Activated CD8-positive, alpha-beta memory T cell treated with anti-CD3 and anti-CD28 coated beads, Interleukin-2, amount 10 ng/mL, durations not matched to agents 7 days and 5 days (primary cell): ENCODE results near the gene TRAPPC1. TPM values are rescaled to one million over a fixed set of nuclear protein-coding genes. Genes with fewer than 3 reads are reported as not detected.

Source experiments
- ATAC-seq: fragments of 150-1000 bp; cut with Tn5 transposase; one replicate; pipeline ENCODE4 v1.10.0; 2021; ENCODE audit warnings: moderate library complexity
- CTCF ChIA-PET: fragments of 350-600 bp; sonication (Branson Sonifier 250); formaldehyde crosslinking; loops from one replicate; lab custom pipeline; 2021; ENCODE audit warnings: antibody characterized with exemption; lab: Charles Lee
- DNase-seq: peaks from one replicate; pipeline ENCODE4 v3.0.0-alpha.2; 2020
- H3K27ac Mint-ChIP-seq: one replicate; pipeline ENCODE4 v1.8.0; 2021; ENCODE audit warnings: mild to moderate bottlenecking, mixed read lengths
- H3K27me3 Mint-ChIP-seq: one replicate; pipeline ENCODE4 v1.8.0; 2021; ENCODE audit warnings: mixed read lengths
- H3K36me3 Mint-ChIP-seq: one replicate; pipeline ENCODE4 v1.8.0; 2021; ENCODE audit warnings: mild to moderate bottlenecking, mixed read lengths
- H3K4me1 Mint-ChIP-seq: one replicate; pipeline ENCODE4 v1.8.0; 2021; ENCODE audit warnings: mixed read lengths
- H3K4me3 Mint-ChIP-seq: one replicate; pipeline ENCODE4 v1.8.0; 2021; ENCODE audit warnings: mild to moderate bottlenecking, moderate library complexity, mixed read lengths
- H3K9me3 Mint-ChIP-seq: one replicate; pipeline ENCODE4 v1.8.0; 2022; ENCODE audit warnings: low read depth, mixed read lengths
- total RNA-seq, 2 experiments: library from RNA; stranded (reverse); gene quantifications; one replicate each; pipeline ENCODE4 v1.2.3, GENCODE V29; 2021

The TRAPPC1 gene
- total RNA-seq, 2 experiments from 2014 or later, result 216 to 245 TPM

DNA sequence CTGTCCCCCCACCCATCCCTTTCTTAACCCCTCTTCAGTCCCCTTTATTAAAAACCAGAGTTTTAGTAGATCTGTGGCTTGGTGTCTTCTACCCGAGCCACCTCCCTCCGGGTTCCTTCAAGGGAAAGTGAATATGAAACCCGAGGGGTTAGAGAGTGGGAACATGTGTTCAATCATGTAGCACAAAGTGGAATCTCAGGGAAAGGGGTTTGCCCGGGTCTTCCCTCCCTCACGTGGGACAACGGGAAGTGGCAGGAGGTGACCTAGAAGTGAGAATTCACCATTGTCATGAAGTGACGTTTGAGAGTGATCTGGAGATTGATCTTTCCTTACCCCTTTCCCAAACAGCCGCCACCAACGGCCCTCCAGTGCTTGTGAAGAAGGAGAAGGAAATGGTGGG lies 20.6 kb downstream of the TRAPPC1 start:
- DNase-seq, result no peak
- CTCF ChIA-PET, result interaction anchor here (3.0 to 15.4 kb wide), 2 partner anchors 49 to 76 kb away, joined by 14 to 312 read pairs; no protein-coding TSS in a partner anchor
- no peak overlapping the region for H3K27ac Mint-ChIP-seq
- no peak for ATAC-seq
- no peaks in the 10 kb centered on the region for H3K27me3 Mint-ChIP-seq
- peaks cover 27% of the 10 kb centered on the region for H3K36me3 Mint-ChIP-seq
- peaks cover 20% of the 10 kb centered on the region for H3K4me1 Mint-ChIP-seq
- H3K4me3 Mint-ChIP-seq, result no peak overlapping the region
- no peaks in the 10 kb centered on the region for H3K9me3 Mint-ChIP-seq

DNA sequence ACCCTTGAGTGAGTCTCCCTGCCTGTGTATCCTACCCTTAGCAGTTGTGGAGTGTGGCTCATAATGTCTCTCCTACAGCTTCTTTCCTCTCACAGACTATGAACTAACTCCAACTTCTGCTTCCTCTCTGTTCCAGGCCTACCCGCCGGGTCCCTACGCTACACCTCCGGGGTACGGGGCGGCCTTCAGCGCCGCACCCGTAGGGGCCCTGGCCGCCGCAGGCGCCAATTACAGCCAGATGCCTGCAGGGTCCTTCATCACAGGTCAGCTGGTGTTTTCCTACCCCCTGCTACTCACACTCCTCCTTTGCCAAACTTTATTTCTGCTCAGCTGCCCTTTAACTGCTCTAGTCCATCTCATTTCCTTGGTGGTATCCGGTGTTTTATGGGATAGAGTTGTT lies 21.0 kb downstream of the TRAPPC1 start:
- Mint-ChIP-seq H3K4me3 (no peak overlapping the region), H3K27me3 (no peaks in the 10 kb centered on the region), H3K4me1 (peaks cover 20% of the 10 kb centered on the region), H3K36me3 (peaks cover 27% of the 10 kb centered on the region), H3K27ac (no peak overlapping the region), H3K9me3 (no peaks in the 10 kb centered on the region)
- no peak for ATAC-seq
- CTCF ChIA-PET, result interaction anchor here (3.0 to 15.4 kb wide), 2 partner anchors 48 to 76 kb away, joined by 14 to 312 read pairs; no protein-coding TSS in a partner anchor
- DNase-seq, result no peak

DNA sequence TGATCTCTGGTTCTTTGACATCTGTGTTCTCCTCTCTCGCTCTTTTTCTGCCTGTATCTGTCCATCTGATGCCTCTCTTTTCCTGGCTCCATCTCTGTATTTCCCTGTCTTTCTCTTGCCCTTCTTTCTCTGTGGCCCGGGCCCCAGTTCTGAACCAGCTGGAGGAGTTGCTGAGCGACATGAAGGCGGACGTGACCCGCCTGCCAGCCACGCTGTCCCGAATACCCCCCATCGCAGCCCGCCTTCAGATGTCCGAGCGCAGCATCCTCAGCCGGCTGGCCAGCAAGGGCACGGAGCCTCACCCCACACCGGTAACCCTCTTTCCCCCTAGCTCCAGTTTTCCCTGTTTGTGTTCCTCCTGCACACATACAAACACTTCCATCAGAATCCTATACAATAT lies 21.5 kb downstream of the TRAPPC1 start:
- Mint-ChIP-seq H3K27ac (no peak overlapping the region), H3K4me1 (peaks cover 16% of the 10 kb centered on the region), H3K27me3 (no peaks in the 10 kb centered on the region), H3K9me3 (no peaks in the 10 kb centered on the region), H3K4me3 (no peak overlapping the region), H3K36me3 (peaks cover 29% of the 10 kb centered on the region)
- no peak for DNase-seq
- CTCF ChIA-PET, result interaction anchor here (0.8 to 15.4 kb wide), 3 partner anchors 44 to 77 kb away, joined by 4 to 312 read pairs (median 14); no protein-coding TSS in a partner anchor
- no peak for ATAC-seq

DNA sequence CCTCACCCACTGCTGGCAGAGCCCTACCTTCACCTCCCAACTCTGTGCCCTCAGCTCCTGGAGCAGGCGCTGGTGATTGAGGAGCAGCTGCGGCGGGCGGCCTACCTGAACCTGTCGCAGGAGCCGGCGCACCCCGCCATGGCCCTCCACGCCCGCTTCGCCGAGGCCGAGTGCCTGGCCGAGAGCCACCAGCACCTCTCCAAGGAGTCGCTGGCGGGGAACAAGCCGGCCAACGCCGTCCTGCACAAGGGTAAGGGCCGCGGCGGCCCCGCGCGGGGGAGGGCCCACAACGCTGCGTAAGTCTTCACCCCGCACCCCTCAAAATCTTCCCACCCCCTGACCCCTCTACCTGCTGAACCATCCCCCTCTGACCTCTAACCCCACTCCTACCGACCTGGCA lies 22.7 kb downstream of the TRAPPC1 start:
- ATAC-seq (no peak), DNase-seq (no peak)
- Mint-ChIP-seq H3K9me3 (no peaks in the 10 kb centered on the region), H3K4me3 (no peak overlapping the region), H3K27ac (no peak overlapping the region), H3K4me1 (peaks cover 7% of the 10 kb centered on the region), H3K36me3 (peaks cover 31% of the 10 kb centered on the region), H3K27me3 (no peaks in the 10 kb centered on the region)
- CTCF ChIA-PET, result no interaction called here

DNA sequence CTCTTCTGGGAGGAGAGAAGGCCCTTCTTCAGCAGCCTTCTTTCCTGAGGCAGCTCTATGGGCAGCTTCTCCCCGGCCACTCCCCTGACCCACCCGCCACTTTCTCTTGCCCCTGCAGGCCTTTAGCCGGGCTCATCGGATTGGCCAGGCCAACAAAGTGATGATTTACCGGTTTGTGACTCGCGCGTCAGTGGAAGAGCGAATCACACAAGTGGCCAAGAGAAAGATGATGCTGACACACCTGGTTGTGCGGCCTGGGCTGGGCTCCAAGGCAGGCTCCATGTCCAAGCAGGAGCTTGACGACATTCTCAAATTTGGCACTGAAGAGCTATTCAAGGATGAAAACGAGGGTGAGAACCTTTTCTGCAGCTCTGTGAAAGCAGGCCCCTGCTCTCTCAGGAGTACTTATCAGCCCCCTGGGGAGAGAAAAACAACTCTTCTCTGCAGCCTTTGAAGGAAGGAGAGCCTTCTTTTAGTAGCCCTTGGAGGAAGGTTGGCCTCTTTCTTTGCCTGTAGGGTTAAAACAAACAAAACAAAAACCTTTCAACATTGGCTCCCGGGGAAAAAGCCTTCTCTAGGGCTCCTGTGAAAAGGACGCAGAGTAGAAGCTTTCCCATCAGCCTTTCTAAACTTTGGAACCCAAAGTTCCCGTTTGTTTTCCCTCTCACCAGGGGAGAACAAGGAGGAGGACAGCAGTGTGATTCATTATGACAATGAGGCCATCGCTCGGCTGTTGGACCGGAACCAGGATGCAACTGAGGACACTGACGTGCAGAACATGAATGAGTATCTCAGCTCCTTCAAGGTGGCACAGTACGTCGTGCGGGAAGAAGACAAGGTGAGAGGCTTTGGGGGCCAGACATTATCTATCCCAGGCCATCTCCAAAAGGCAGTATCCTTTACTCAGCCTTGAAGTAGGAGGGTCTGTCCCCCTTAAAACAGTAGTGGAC lies 28.3 kb downstream of the TRAPPC1 start:
- no peak overlapping the region for H3K4me3 Mint-ChIP-seq
- DNase-seq (no peak), ATAC-seq (no peak)
- peaks cover 52% of the 10 kb centered on the region for H3K36me3 Mint-ChIP-seq
- no peaks in the 10 kb centered on the region for H3K27me3 Mint-ChIP-seq
- CTCF ChIA-PET, result no interaction called here
- H3K9me3 Mint-ChIP-seq, result no peaks in the 10 kb centered on the region
- H3K27ac Mint-ChIP-seq, result no peak overlapping the region
- H3K4me1 Mint-ChIP-seq, result no peaks in the 10 kb centered on the region

DNA sequence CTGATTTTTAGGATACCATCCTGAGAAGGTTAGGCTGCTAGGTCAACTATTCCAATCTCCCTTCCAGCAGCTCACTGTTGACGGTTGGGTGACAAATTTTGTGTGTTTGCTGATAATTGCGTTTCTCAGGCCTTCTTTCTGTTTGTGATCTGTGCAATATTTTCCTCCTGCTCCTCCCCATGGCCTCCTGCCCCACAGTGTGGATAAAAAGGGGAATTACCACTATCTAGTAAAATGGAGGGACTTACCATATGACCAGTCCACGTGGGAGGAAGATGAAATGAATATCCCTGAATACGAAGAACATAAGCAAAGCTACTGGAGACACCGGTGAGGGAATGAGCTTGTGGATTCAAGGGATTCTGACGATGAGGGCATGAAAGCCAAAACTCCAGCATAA lies 34.0 kb downstream of the TRAPPC1 start:
- Mint-ChIP-seq H3K9me3 (no peaks in the 10 kb centered on the region), H3K27ac (peak overlapping the region; percentile 5), H3K4me3 (no peak overlapping the region), H3K27me3 (no peaks in the 10 kb centered on the region), H3K4me1 (peaks cover 1% of the 10 kb centered on the region), H3K36me3 (peaks cover 69% of the 10 kb centered on the region)
- CTCF ChIA-PET, result interaction anchor here (0.8 to 4.5 kb wide), 6 partner anchors 15 to 81 kb away, joined by 3 to 24 read pairs (median 3); partner anchors contain the start of genes CYB5D1 and NAA38
- no peak for DNase-seq
- peak; percentile 51 for ATAC-seq

DNA sequence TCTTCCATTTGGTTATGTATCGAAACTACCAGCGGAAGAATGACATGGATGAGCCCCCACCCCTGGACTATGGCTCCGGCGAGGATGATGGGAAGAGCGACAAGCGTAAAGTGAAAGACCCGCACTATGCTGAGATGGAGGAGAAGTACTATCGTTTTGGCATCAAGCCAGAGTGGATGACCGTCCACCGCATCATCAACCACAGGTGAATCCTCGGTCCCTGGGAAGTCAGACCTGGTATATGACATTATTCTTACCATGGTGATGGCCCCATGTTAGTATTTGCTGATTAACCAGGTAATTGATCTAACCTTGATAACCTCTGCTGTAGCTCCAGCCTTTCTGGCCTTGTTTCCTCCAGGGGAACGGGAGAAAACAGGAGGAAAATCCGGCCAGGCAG lies 34.7 kb downstream of the TRAPPC1 start:
- Mint-ChIP-seq H3K9me3 (no peaks in the 10 kb centered on the region), H3K4me3 (no peak overlapping the region), H3K27me3 (no peaks in the 10 kb centered on the region), H3K4me1 (peaks cover 2% of the 10 kb centered on the region), H3K27ac (no peak overlapping the region), H3K36me3 (peaks cover 65% of the 10 kb centered on the region)
- CTCF ChIA-PET, result interaction anchor here (1.2 to 4.5 kb wide), 4 partner anchors 24 to 80 kb away, joined by 3 to 24 read pairs (median 3); no protein-coding TSS in a partner anchor
- ATAC-seq, result no peak
- DNase-seq, result no peak

DNA sequence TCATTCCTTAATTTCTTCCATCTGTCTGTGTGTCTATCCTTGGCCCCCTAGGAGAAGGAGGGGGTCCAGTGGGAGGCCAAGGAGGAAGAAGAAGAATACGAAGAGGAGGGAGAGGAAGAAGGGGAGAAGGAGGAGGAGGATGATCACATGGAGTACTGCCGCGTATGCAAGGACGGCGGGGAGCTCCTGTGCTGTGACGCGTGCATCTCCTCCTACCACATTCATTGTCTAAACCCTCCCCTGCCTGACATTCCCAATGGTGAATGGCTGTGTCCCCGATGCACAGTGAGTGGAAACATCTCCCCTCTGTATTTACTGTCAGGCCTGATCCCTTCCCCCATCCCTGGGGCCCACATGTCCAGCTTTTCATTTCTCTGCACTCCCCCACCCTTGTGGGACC lies 36.9 kb downstream of the TRAPPC1 start:
- H3K9me3 Mint-ChIP-seq, result no peaks in the 10 kb centered on the region
- CTCF ChIA-PET, result interaction anchor here (0.6 kb wide), 1 partner anchor 33 kb away, joined by 3 read pairs; no protein-coding TSS in a partner anchor
- H3K27me3 Mint-ChIP-seq, result no peaks in the 10 kb centered on the region
- no peak overlapping the region for H3K27ac Mint-ChIP-seq
- H3K4me3 Mint-ChIP-seq, result no peak overlapping the region
- H3K36me3 Mint-ChIP-seq, result peaks cover 68% of the 10 kb centered on the region
- no peak for DNase-seq
- peaks cover 4% of the 10 kb centered on the region for H3K4me1 Mint-ChIP-seq
- no peak for ATAC-seq

DNA sequence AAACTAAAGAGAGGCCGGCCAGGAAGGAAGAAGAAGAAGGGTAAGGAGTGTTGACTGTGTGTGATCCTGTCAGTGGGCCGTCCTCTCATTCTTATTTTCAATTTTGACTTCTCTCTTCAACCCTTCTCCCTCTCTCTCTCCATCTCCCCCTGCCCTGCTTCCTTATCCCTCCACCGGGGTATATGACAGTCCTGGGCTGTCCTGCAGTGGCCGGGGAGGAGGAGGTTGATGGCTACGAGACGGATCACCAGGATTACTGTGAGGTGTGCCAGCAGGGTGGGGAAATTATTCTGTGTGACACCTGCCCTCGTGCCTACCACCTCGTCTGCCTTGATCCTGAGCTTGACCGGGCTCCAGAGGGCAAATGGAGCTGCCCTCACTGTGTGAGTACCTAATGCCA lies 37.5 kb downstream of the TRAPPC1 start:
- H3K36me3 Mint-ChIP-seq, result peaks cover 63% of the 10 kb centered on the region
- no peaks in the 10 kb centered on the region for H3K9me3 Mint-ChIP-seq
- no peaks in the 10 kb centered on the region for H3K27me3 Mint-ChIP-seq
- no peak for DNase-seq
- no peak overlapping the region for H3K27ac Mint-ChIP-seq
- ATAC-seq, result no peak
- H3K4me1 Mint-ChIP-seq, result peaks cover 4% of the 10 kb centered on the region
- CTCF ChIA-PET, result no interaction called here
- no peak overlapping the region for H3K4me3 Mint-ChIP-seq

DNA sequence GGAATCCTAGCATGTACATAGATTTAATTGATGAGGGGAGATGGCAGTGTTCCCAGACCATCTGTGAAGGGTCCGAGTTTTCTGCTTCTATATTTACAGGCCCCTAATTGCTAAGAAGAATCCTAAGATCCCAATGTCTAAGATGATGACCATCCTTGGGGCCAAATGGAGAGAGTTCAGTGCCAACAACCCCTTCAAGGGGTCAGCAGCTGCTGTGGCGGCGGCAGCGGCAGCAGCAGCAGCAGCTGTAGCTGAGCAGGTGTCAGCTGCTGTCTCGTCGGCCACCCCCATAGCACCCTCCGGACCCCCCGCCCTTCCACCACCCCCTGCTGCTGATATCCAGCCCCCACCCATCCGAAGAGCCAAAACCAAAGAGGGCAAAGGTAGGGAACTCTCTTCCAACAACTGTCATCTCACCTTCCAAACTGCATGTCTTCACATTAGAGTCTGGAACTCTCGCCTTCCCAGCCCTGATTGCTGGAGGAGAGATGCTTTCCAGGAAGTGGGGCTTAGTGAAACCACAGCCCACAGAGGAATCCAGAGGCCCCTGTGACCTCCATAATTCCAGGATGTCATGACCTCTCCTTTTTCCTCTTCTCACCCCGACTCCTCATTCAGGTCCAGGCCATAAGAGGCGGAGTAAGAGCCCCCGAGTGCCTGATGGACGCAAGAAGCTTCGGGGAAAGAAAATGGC lies 38.4 kb downstream of the TRAPPC1 start:
- H3K27me3 Mint-ChIP-seq, result no peaks in the 10 kb centered on the region
- H3K36me3 Mint-ChIP-seq, result peaks cover 57% of the 10 kb centered on the region
- no peak overlapping the region for H3K4me3 Mint-ChIP-seq
- CTCF ChIA-PET, result no interaction called here
- peaks cover 4% of the 10 kb centered on the region for H3K4me1 Mint-ChIP-seq
- DNase-seq (peak; percentile 27), ATAC-seq (no peak)
- H3K9me3 Mint-ChIP-seq, result no peaks in the 10 kb centered on the region
- no peak overlapping the region for H3K27ac Mint-ChIP-seq

DNA sequence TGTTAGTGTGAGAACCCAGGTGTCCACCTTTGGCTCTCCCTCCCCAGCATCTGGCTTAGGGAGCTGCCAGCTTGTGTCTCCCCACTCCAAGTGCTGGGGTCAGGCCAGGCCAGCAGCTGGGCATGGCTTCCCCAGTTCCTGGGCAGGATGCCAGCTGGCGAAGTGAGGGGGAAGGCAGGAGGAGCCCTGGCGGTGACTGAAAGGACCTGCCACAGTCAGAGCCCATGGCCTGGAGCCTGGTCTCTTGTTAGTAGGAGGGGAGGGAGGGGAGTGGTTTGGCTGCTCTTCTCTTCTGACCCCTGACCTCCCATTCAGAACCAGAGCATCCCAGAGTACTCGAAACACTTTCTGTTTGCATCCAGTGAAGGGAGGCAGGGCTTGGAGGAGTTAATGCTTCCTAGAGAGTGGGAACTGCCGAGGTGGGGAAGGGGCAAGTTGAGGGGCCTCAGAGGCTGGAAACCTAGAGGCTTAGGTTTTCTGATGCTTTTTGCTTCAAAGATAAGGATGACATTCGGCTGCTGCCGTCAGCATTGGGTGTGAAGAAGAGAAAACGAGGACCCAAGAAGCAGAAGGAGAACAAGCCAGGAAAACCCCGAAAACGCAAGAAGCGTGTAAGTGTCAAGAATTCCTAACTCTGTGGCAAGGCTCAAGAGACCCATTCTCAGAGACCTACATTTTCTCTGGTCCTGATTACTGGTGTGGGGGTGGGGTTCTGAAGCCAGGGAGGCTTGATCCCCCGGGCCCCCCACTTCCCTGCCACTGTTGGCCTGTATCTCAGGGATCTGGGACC lies 42.4 kb downstream of the TRAPPC1 start:
- Mint-ChIP-seq H3K27ac (peak overlapping the region; percentile 40), H3K4me1 (peaks cover 3% of the 10 kb centered on the region), H3K9me3 (no peaks in the 10 kb centered on the region), H3K36me3 (peaks cover 30% of the 10 kb centered on the region), H3K4me3 (no peak overlapping the region), H3K27me3 (no peaks in the 10 kb centered on the region)
- ATAC-seq (no peak), DNase-seq (no peak)
- CTCF ChIA-PET, result interaction anchor here (0.9 to 1.5 kb wide), 4 partner anchors 21 to 33 kb away, joined by 3 to 4 read pairs (median 3); partner anchors contain the start of gene RNF227

DNA sequence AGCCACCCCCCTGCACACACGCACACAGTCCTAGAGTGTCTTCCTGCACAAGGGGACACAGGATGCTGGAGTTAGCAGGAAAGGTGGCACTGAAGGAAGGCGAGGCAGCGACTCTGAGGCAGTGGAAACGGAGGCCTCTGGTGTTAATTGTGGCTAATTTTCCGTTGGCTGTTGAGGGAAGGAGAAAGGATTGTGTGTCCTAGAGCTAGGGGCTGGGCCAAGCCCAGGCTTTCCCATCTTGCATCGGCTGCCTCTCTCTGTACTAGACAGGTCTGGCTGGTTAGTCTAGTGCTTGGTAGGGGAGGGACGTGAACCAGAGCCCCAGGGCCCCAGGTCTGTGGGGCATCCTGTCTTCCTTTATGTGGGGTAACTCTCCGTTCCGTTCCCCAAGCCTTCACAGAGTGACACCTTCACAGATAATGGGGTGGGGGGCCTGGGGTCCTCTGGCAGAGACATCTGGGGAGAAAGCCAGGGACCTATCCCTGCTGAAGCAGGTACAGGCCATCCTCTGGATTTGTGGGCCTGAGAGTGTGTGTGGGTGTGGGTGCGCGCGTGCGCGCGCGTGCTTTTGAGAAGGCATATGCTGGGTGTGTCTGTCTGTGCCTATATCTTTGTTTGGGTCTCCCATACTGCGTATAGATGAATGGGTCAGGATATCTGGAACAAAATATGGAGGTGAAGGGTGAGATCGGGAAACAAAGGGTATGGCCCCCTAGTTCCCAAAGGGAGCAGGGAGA lies 43.4 kb downstream of the TRAPPC1 start, which contains the start of gene CHD3:
TSS of gene CHD3 (plus strand) at position 606 of the 737 bp plus-strand sequence. CDS start 212 bp downstream, outside the sequence.
- Mint-ChIP-seq H3K27me3 (no peaks in the 10 kb centered on the region), H3K9me3 (no peaks in the 10 kb centered on the region), H3K4me3 (no peak within 1 kb of the TSS), H3K4me1 (peaks cover 6% of the 10 kb centered on the region), H3K36me3 (peaks cover 22% of the 10 kb centered on the region), H3K27ac (peak within 1 kb of the TSS; percentile 40)
- ATAC-seq (peak; percentile 11), DNase-seq (peak; percentile 60)
- CTCF ChIA-PET, result interaction anchor here (0.9 to 1.5 kb wide), 3 partner anchors 27 to 34 kb away, joined by 3 to 4 read pairs (median 3); partner anchors contain the start of gene RNF227
